A549 treated with RU486 at 1 μM for 4 hours (cell line): ENCODE data around the gene TTC39A. TPM values are rescaled to one million over a fixed set of nuclear protein-coding genes. Genes with fewer than 3 reads are reported as not detected.

Source experiments
- total RNA-seq: library from RNA; stranded (reverse); fragments of 200-300 nt; extraction: Qiagen RNA extraction; gene quantifications from 5 replicates; pipeline ENCODE4 v1.2.3, GENCODE V29; 2022; ENCODE audit warnings: low read depth

Gene TTC39A
- 1.3 to 2.4 TPM (median 1.5 TPM) in 5 replicates for total RNA-seq

GRCh38 chr1:51330331-51331201, at the start of gene TTC39A:
TTC39A (minus strand) TSS chr1:51330562; CDS start chr1:51330477, 85 bp downstream.

Other genes with a start within 250 kb of the TTC39A start
- not detected in 5 replicates for gene C1orf185, start 228.3 kb downstream of the TTC39A start, total RNA-seq
- 24.5 to 39.2 TPM (median 29.4 TPM) in 5 replicates for gene RNF11, start 94.3 kb downstream of the TTC39A start, total RNA-seq
- 8.8 to 14.6 TPM (median 11.3 TPM) in 5 replicates for gene EPS15, start 188.7 kb upstream of the TTC39A start, total RNA-seq